H1 (cell line): ENCODE results near the gene OR2L3. TPM values are rescaled to one million over a fixed set of nuclear protein-coding genes. Genes with fewer than 3 reads are reported as not detected.

Experiments
- CTCF ChIA-PET: fragments of 300-600 bp; sonication (Branson Sonifier 250); formaldehyde crosslinking; loops from one replicate; lab custom pipeline; 2021; ENCODE audit not compliant: partially characterized antibody; lab: Charles Lee
- POLR2A ChIA-PET: fragments of 300-600 bp; sonication (Branson Sonifier 250); formaldehyde crosslinking; loops from one replicate; lab custom pipeline; 2021; ENCODE audit warnings: inconsistent platforms; ENCODE audit not compliant: partially characterized antibody; lab: Charles Lee
- DNase-seq, 2 experiments: peaks; one replicate each; pipeline versions ENCODE4 v3.0.0 to v3.0.0-alpha.2; 2010 to 2022; ENCODE audit warnings: low spot score in 2 of 2, low read depth in 1 of 2, mixed read lengths in 1 of 2
- FAIRE-seq: peaks from 2 replicates; lab custom pipeline; 2011; peaks lifted over from hg19 to GRCh38; lab: Jason Lieb, UNC
- H2AFZ ChIP-seq: 2 replicates; pipeline ENCODE4 v1.8.1; 2012; ENCODE audit warnings: low read length, inconsistent platforms
- H2AK5ac ChIP-seq: 2 replicates; pipeline ENCODE4 v1.6.1; 2013; ENCODE audit warnings: low read depth, low read length
- H2BK120ac ChIP-seq: replicated peaks from 2 replicates; pipeline ENCODE3; 2013; ENCODE audit warnings: low read depth, low read length, inconsistent platforms
- H2BK12ac ChIP-seq: 2 replicates; pipeline ENCODE4 v1.6.1; 2013; ENCODE audit warnings: low read depth, low read length
- H2BK15ac ChIP-seq: 2 replicates; pipeline ENCODE4 v1.6.1; 2013; ENCODE audit warnings: low read length
- H2BK20ac ChIP-seq: 2 replicates; pipeline ENCODE4 v1.6.1; 2013; ENCODE audit warnings: low read length
- H2BK5ac ChIP-seq: 2 replicates; pipeline ENCODE4 v1.6.1; 2013; ENCODE audit warnings: low read depth, low read length
- H3K14ac ChIP-seq: 2 replicates; pipeline ENCODE4 v1.6.1; 2013; ENCODE audit warnings: inconsistent platforms; ENCODE audit not compliant: insufficient read length
- H3K18ac ChIP-seq: 2 replicates; pipeline ENCODE4 v1.6.1; 2013; ENCODE audit warnings: low read length; ENCODE audit errors: extremely low read depth
- H3K23ac ChIP-seq: 2 replicates; pipeline ENCODE4 v1.6.1; 2013; ENCODE audit warnings: inconsistent platforms; ENCODE audit not compliant: insufficient read length
- H3K23me2 ChIP-seq: 2 replicates; pipeline ENCODE4 v1.6.1; 2013; ENCODE audit warnings: low read depth, low read length
- H3K27ac ChIP-seq: 2 replicates; pipeline ENCODE4 v1.6.1; 2011; ENCODE audit warnings: low read depth, low read length, inconsistent platforms
- H3K27me3 ChIP-seq, 4 experiments: replicated peaks in 1 of 4; 1 replicate in 1 of 4; 2 replicates in 3 of 4; pipeline versions ENCODE4 v1.6.1 to v1.8.1; 2011 to 2013; ENCODE audit warnings: low read length in 3 of 4, mild to moderate bottlenecking in 3 of 4, inconsistent platforms in 2 of 4, mixed read lengths in 2 of 4, moderate library complexity in 1 of 4; ENCODE audit not compliant: control insufficient read depth in 3 of 4, insufficient read depth in 3 of 4; ENCODE audit errors: extremely low read depth in 1 of 4
- H3K36me3 ChIP-seq, 4 experiments: 2 replicates each; pipeline versions ENCODE4 v1.6.1 to v1.8.1; 2011 to 2013; ENCODE audit warnings: mild to moderate bottlenecking in 4 of 4, low read length in 3 of 4, moderate library complexity in 2 of 4, control low read depth in 1 of 4, inconsistent platforms in 1 of 4; ENCODE audit not compliant: insufficient read depth in 4 of 4, control insufficient read depth in 2 of 4
- H3K4ac ChIP-seq: replicated peaks from 2 replicates; pipeline ENCODE3; 2013; ENCODE audit warnings: low read length, low read depth, mixed read lengths, inconsistent platforms; ENCODE audit not compliant: insufficient read length
- H3K4me1 ChIP-seq, 4 experiments: replicated peaks in 1 of 4; 1 replicate in 1 of 4; 2 replicates in 3 of 4; pipeline versions ENCODE4 v1.6.1 to v1.8.1; 2011 to 2013; ENCODE audit warnings: low read length in 3 of 4, inconsistent platforms in 2 of 4, mixed read lengths in 1 of 4; ENCODE audit not compliant: insufficient read depth in 4 of 4, control insufficient read depth in 3 of 4
- H3K4me2 ChIP-seq, 2 experiments: 2 replicates each; pipeline versions ENCODE4 v1.6.1 to v1.8.1; 2011 to 2013; ENCODE audit warnings: low read depth in 2 of 2, low read length in 2 of 2, control low read depth in 1 of 2, inconsistent platforms in 1 of 2, mild to moderate bottlenecking in 1 of 2; ENCODE audit not compliant: insufficient read depth in 1 of 2
- H3K4me3 ChIP-seq, 4 experiments: fragments of 200-600, 300-600 bp in 1 of 4; sonication (generic), shearing (Covaris generic), sonication (Bioruptor Twin) in 1 of 4; 2 replicates each; pipeline versions ENCODE4 v1.5.1 to v1.8.1; 2011 to 2016; ENCODE audit warnings: low read length in 4 of 4, low read depth in 3 of 4, control low read depth in 2 of 4, inconsistent platforms in 2 of 4, mild to moderate bottlenecking in 2 of 4, mixed read lengths in 1 of 4, moderate library complexity in 1 of 4; ENCODE audit not compliant: insufficient read depth in 2 of 4; ENCODE audit errors: extremely low read depth in 1 of 4
- H3K56ac ChIP-seq: replicated peaks from 2 replicates; pipeline ENCODE3; 2013; ENCODE audit warnings: low read depth, mild to moderate bottlenecking, mixed read lengths, low read length, inconsistent platforms; ENCODE audit not compliant: insufficient read length
- H3K79me1 ChIP-seq: 2 replicates; pipeline ENCODE4 v1.6.1; 2013; ENCODE audit warnings: low read depth, low read length, control low read depth
- H3K79me2 ChIP-seq, 2 experiments: 2 replicates each; pipeline versions ENCODE4 v1.6.1 to v1.8.1; 2012 to 2013; ENCODE audit warnings: low read length in 2 of 2, mild to moderate bottlenecking in 2 of 2, inconsistent platforms in 1 of 2; ENCODE audit not compliant: insufficient read depth in 2 of 2, control insufficient read depth in 1 of 2
- H3K9ac ChIP-seq, 4 experiments: replicated peaks in 1 of 4; 1 replicate in 1 of 4; 2 replicates in 3 of 4; pipeline versions ENCODE4 v1.6.1 to v1.8.1; 2011 to 2013; ENCODE audit warnings: low read depth in 3 of 4, low read length in 3 of 4, control low read depth in 2 of 4, mild to moderate bottlenecking in 2 of 4, moderate library complexity in 2 of 4, inconsistent platforms in 1 of 4; ENCODE audit errors: extremely low read depth in 1 of 4
- H3K9me3 ChIP-seq, 2 experiments: 2 replicates each; pipeline versions ENCODE4 v1.6.1 to v1.8.1; 2012 to 2013; ENCODE audit warnings: mild to moderate bottlenecking in 2 of 2, moderate library complexity in 2 of 2, control low read depth in 1 of 2, inconsistent platforms in 1 of 2, low read depth in 1 of 2, low read length in 1 of 2, mixed read lengths in 1 of 2; ENCODE audit not compliant: insufficient read depth in 2 of 2
- H4K20me1 ChIP-seq, 2 experiments: replicated peaks in 1 of 2; 2 replicates each; pipeline versions ENCODE3 to v1.8.1; 2011 to 2013; ENCODE audit warnings: inconsistent platforms in 2 of 2, low read length in 2 of 2, mild to moderate bottlenecking in 1 of 2; ENCODE audit not compliant: insufficient read depth in 2 of 2, control insufficient read depth in 1 of 2
- H4K5ac ChIP-seq: 2 replicates; pipeline ENCODE4 v1.6.1; 2013; ENCODE audit warnings: low read length, low read depth, mixed read lengths, inconsistent platforms; ENCODE audit not compliant: insufficient read length
- H4K8ac ChIP-seq: 2 replicates; pipeline ENCODE4 v1.8.0; 2013; ENCODE audit warnings: mild to moderate bottlenecking, moderate library complexity, low read length, inconsistent platforms; ENCODE audit not compliant: insufficient read depth; ENCODE audit errors: extremely low read depth
- H4K91ac ChIP-seq: replicated peaks from 2 replicates; pipeline ENCODE3; 2013; ENCODE audit warnings: low read length, mixed read lengths, inconsistent platforms; ENCODE audit not compliant: insufficient read length
- BACH1 ChIP-seq: IDR thresholded peaks from 2 replicates; pipeline ENCODE4 v1.6.1; 2012; ENCODE audit warnings: low read length, improper control_type of control experiment
- CHD1 ChIP-seq: IDR thresholded peaks from 2 replicates; pipeline ENCODE4 v1.6.1; 2012; ENCODE audit warnings: low read depth, low read length, improper control_type of control experiment
- EGR1 ChIP-seq: IDR thresholded peaks from 2 replicates; pipeline ENCODE4 v1.6.1; 2011; ENCODE audit warnings: low read depth, low read length, borderline replicate concordance
- EZH2 ChIP-seq: fragments of 200-600 bp; sonication (generic); IDR thresholded peaks from 2 replicates; pipeline ENCODE4 v1.7.1; 2012; ENCODE audit warnings: low read depth, mild to moderate bottlenecking, moderate library complexity, low read length, inconsistent platforms; ENCODE audit not compliant: severe bottlenecking
- GTF2F1 ChIP-seq: IDR thresholded peaks from 2 replicates; pipeline ENCODE4 v1.6.1; 2012; ENCODE audit warnings: low read depth, low read length, improper control_type of control experiment, borderline replicate concordance
- KDM1A ChIP-seq: fragments of 200-600, 300-600 bp; sonication (generic); IDR thresholded peaks from 2 replicates; pipeline ENCODE4 v1.7.1; 2016; ENCODE audit warnings: mild to moderate bottlenecking, low read length, borderline replicate concordance
- POLR2AphosphoS5 ChIP-seq: IDR thresholded peaks from 2 replicates; pipeline ENCODE4 v1.6.1; 2011; ENCODE audit warnings: low read depth, low read length
- POU5F1 ChIP-seq: IDR thresholded peaks from 2 replicates; pipeline ENCODE4 v1.6.1; 2011; ENCODE audit warnings: low read depth, mild to moderate bottlenecking, low read length, moderate library complexity
- RAD21 ChIP-seq, 2 experiments: IDR thresholded peaks in 1 of 2; conservative IDR thresholded peaks in 1 of 2; 2 replicates each; pipeline ENCODE4 v1.6.1; 2011; ENCODE audit warnings: low read depth in 2 of 2, low read length in 2 of 2, improper control_type of control experiment in 1 of 2, inconsistent platforms in 1 of 2, mild to moderate bottlenecking in 1 of 2, moderate library complexity in 1 of 2
- SRF ChIP-seq: IDR thresholded peaks from 2 replicates; pipeline ENCODE4 v1.6.1; 2011; ENCODE audit warnings: mild to moderate bottlenecking, low read depth, low read length, moderate library complexity
- TAF1 ChIP-seq: IDR thresholded peaks from 2 replicates; pipeline ENCODE4 v1.6.1; 2011; ENCODE audit warnings: mild to moderate bottlenecking, low read depth, low read length
- YY1 ChIP-seq: IDR thresholded peaks from 2 replicates; pipeline ENCODE4 v1.6.1; 2011; ENCODE audit warnings: low read depth, mild to moderate bottlenecking, low read length
- polyA plus RNA-seq, 7 experiments: library from polyadenylated mRNA; depleted of rRNA in 3 of 7; stranded (reverse) in 5 of 7; unstranded in 2 of 7; fragments of >200 nt in 5 of 7; fragments of 200-250 nt in 2 of 7; gene quantifications; 1 replicate in 5 of 7; 2 replicates in 1 of 7; 4 replicates in 1 of 7; pipeline versions ENCODE4 v1.2.1 to v1.2.3, GENCODE V29; 2011 to 2013; ENCODE audit warnings: missing spikeins in 2 of 7, mixed read lengths in 2 of 7
- total RNA-seq: library from RNA; stranded (reverse); fragmentation: NEBNext Ultra II Directional; extraction: Animal tissue kit (Norgen Biotek cat#: 25700); gene quantifications from 2 replicates; pipeline ENCODE4 v1.2.1, GENCODE V29; 2021
- TF ChIP-seq, protein P1 (sequence below): IDR thresholded peaks from 2 replicates; pipeline ENCODE4 v1.6.1; 2012; ENCODE audit warnings: low read length, inconsistent platforms

The OR2L3 gene
- total and polyA plus RNA-seq, 2 of the 8 experiments (the other 6 are each of a cell fraction or from before 2014, with no cell fraction given), result not detected

DNA sequence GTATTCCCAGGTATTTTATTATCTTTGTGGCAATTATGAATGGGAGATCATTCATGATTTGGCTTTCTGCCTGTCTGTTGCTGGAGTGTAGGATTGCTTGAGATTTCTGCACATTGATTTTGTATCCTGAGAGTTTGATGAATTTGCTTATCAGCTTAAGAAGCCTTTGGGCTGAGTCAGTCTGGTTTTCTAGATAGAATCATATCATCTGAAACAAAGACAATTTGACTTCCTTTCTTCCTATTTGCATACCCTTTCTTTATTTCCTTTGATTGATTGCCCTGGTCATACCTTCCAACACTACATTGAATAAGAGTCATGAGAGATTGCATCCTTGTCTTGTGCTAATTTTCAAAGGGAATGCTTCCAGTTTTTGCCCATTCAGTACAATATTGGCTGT is 8.0 kb downstream of the OR2L3 start:
- Histone ChIP-seq H2BK5ac (no peak overlapping the region), H2BK120ac (no peak overlapping the region), H3K18ac (no peak overlapping the region), H3K4me1 (no peaks in the 10 kb centered on the region), H4K20me1 (no peaks in the 10 kb centered on the region), H3K23ac (no peak overlapping the region), H3K9me3 (peaks cover 39 to 43% of the 10 kb centered on the region in 2 experiments), H3K79me2 (no peaks in the 10 kb centered on the region), H3K23me2 (no peaks in the 10 kb centered on the region), H4K91ac (no peak overlapping the region), H4K5ac (no peak overlapping the region), H2BK12ac (no peak overlapping the region), H4K8ac (no peak overlapping the region), H3K4ac (no peak overlapping the region), H2BK15ac (no peak overlapping the region), H3K36me3 (no peaks in the 10 kb centered on the region), H2BK20ac (no peak overlapping the region), H3K79me1 (no peaks in the 10 kb centered on the region), H3K9ac (no peak overlapping the region), H3K4me2 (no peak overlapping the region), H3K27me3 (no peaks in the 10 kb centered on the region), H3K56ac (no peak overlapping the region), H2AK5ac (no peak overlapping the region), H2AFZ (no peak overlapping the region), H3K14ac (no peak overlapping the region), H3K27ac (no peak overlapping the region), H3K4me3 (no peak overlapping the region)
- CTCF ChIA-PET, result no interaction called here
- DNase-seq (no peak), FAIRE-seq (no peak)
- POLR2A ChIA-PET, result no interaction called here
- TF ChIP-seq YY1, result no peak
- no peak for TF ChIP-seq TAF1
- TF ChIP-seq CHD1, result no peak
- TF ChIP-seq EGR1, result no peak
- TF ChIP-seq BACH1, result no peak
- no peak for TF ChIP-seq RAD21 (IDR thresholded peaks at IDR 0.05 in 1 of 2, conservative IDR thresholded peaks at IDR 0.05 in 1 of 2; ENCODE audit: low read depth in 2 of 2, low read length in 2 of 2)
- no peak for TF ChIP-seq KDM1A
- TF ChIP-seq GTF2F1, result no peak
- TF ChIP-seq POLR2AphosphoS5, result no peak
- TF ChIP-seq SRF, result no peak
- no peak for TF ChIP-seq EZH2
- TF ChIP-seq, protein P1, sequence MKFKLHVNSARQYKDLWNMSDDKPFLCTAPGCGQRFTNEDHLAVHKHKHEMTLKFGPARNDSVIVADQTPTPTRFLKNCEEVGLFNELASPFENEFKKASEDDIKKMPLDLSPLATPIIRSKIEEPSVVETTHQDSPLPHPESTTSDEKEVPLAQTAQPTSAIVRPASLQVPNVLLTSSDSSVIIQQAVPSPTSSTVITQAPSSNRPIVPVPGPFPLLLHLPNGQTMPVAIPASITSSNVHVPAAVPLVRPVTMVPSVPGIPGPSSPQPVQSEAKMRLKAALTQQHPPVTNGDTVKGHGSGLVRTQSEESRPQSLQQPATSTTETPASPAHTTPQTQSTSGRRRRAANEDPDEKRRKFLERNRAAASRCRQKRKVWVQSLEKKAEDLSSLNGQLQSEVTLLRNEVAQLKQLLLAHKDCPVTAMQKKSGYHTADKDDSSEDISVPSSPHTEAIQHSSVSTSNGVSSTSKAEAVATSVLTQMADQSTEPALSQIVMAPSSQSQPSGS, result no peak
- TF ChIP-seq POU5F1, result no peak
